H9 (cell line): ENCODE measurements around the gene FHIT. TPM values are rescaled to one million over a fixed set of nuclear protein-coding genes. Genes with fewer than 3 reads are reported as not detected.

Experiments used
- DNase-seq: peaks from one replicate; pipeline ENCODE4 v3.0.0-alpha.2; 2017
- H2AFZ ChIP-seq: one replicate; pipeline ENCODE4 v1.6.1; 2013; ENCODE audit warnings: mild to moderate bottlenecking, low read length, control low read depth, moderate library complexity
- H2AK5ac ChIP-seq: 2 replicates; pipeline ENCODE4 v1.6.1; 2013; ENCODE audit warnings: low read length, control low read depth, mixed read lengths; ENCODE audit not compliant: insufficient read length
- H2BK120ac ChIP-seq: one replicate; pipeline ENCODE4 v1.6.1; 2013; ENCODE audit warnings: low read depth, mild to moderate bottlenecking, low read length, control low read depth, inconsistent platforms; ENCODE audit not compliant: poor library complexity, severe bottlenecking
- H2BK12ac ChIP-seq: 2 replicates; pipeline ENCODE4 v1.6.1; 2013; ENCODE audit warnings: low read length, control low read depth, mixed read lengths, low read depth; ENCODE audit not compliant: insufficient read length
- H2BK15ac ChIP-seq: 2 replicates; pipeline ENCODE4 v1.6.1; 2013; ENCODE audit warnings: low read depth, low read length, control low read depth
- H2BK20ac ChIP-seq: one replicate; pipeline ENCODE4 v1.6.1; 2013; ENCODE audit warnings: low read depth, mild to moderate bottlenecking, low read length, control low read depth, inconsistent platforms; ENCODE audit not compliant: poor library complexity, severe bottlenecking
- H2BK5ac ChIP-seq: 2 replicates; pipeline ENCODE4 v1.6.1; 2013; ENCODE audit warnings: low read length, control low read depth, mixed read lengths; ENCODE audit not compliant: insufficient read length
- H3K14ac ChIP-seq: 2 replicates; pipeline ENCODE4 v1.6.1; 2013; ENCODE audit warnings: low read length, control low read depth; ENCODE audit not compliant: insufficient read depth
- H3K18ac ChIP-seq: 2 replicates; pipeline ENCODE4 v1.6.1; 2013; ENCODE audit warnings: low read depth, mild to moderate bottlenecking, mixed read lengths, low read length, control low read depth; ENCODE audit not compliant: insufficient read length
- H3K23ac ChIP-seq: 2 replicates; pipeline ENCODE4 v1.6.1; 2013; ENCODE audit warnings: low read length, control low read depth, mixed read lengths, low read depth; ENCODE audit not compliant: insufficient read length
- H3K23me2 ChIP-seq: 2 replicates; pipeline ENCODE4 v1.6.1; 2013; ENCODE audit warnings: low read depth, mild to moderate bottlenecking, mixed read lengths, low read length, control low read depth; ENCODE audit not compliant: insufficient read length, poor library complexity, severe bottlenecking
- H3K27ac ChIP-seq: 2 replicates; pipeline ENCODE4 v1.5.1; 2013; ENCODE audit warnings: low read length, control low read depth, mixed read lengths, low read depth; ENCODE audit not compliant: insufficient read length
- H3K27me3 ChIP-seq: 2 replicates; pipeline ENCODE4 v1.6.1; 2013; ENCODE audit warnings: low read length, control low read depth, inconsistent platforms; ENCODE audit not compliant: insufficient read depth
- H3K4ac ChIP-seq: 2 replicates; pipeline ENCODE4 v1.6.1; 2013; ENCODE audit warnings: low read depth, mild to moderate bottlenecking, control low read depth, inconsistent platforms, low read length, moderate library complexity
- H3K4me1 ChIP-seq: 2 replicates; pipeline ENCODE4 v1.6.1; 2013; ENCODE audit warnings: low read length, control low read depth, inconsistent platforms; ENCODE audit not compliant: insufficient read depth
- H3K4me2 ChIP-seq: 2 replicates; pipeline ENCODE4 v1.6.1; 2013; ENCODE audit warnings: low read length, control low read depth, mixed read lengths; ENCODE audit not compliant: insufficient read length, insufficient read depth
- H3K56ac ChIP-seq: 2 replicates; pipeline ENCODE4 v1.6.1; 2013; ENCODE audit warnings: low read depth, mild to moderate bottlenecking, mixed read lengths, low read length, control low read depth; ENCODE audit not compliant: insufficient read length
- H3K79me1 ChIP-seq: 2 replicates; pipeline ENCODE4 v1.6.1; 2013; ENCODE audit warnings: low read depth, mild to moderate bottlenecking, moderate library complexity, low read length, control low read depth, inconsistent platforms; ENCODE audit not compliant: insufficient read depth, poor library complexity, severe bottlenecking
- H3K79me2 ChIP-seq: 2 replicates; pipeline ENCODE4 v1.6.1; 2013; ENCODE audit warnings: low read length, control low read depth, inconsistent platforms; ENCODE audit not compliant: insufficient read depth
- H3K9ac ChIP-seq: 2 replicates; pipeline ENCODE4 v1.6.1; 2013; ENCODE audit warnings: low read length, control low read depth, mixed read lengths; ENCODE audit not compliant: insufficient read length; ENCODE audit errors: extremely low read depth
- H3K9me3 ChIP-seq: one replicate; pipeline ENCODE4 v1.6.1; 2013; ENCODE audit warnings: low read depth, low read length, inconsistent platforms; ENCODE audit not compliant: control insufficient read depth
- H3T11ph ChIP-seq: one replicate; pipeline ENCODE4 v1.6.1; 2013; ENCODE audit warnings: mild to moderate bottlenecking, low read length, control low read depth, inconsistent platforms
- H4K20me1 ChIP-seq: one replicate; pipeline ENCODE4 v1.6.1; 2013; ENCODE audit not compliant: control insufficient read depth, insufficient read length, insufficient read depth
- H4K5ac ChIP-seq: 2 replicates; pipeline ENCODE4 v1.6.1; 2013; ENCODE audit warnings: low read depth, mild to moderate bottlenecking, mixed read lengths, low read length, control low read depth; ENCODE audit not compliant: insufficient read length
- H4K8ac ChIP-seq: replicated peaks from 2 replicates; pipeline ENCODE4 v1.6.1; 2013; ENCODE audit warnings: low read length, control low read depth, mixed read lengths, low read depth; ENCODE audit not compliant: insufficient read length
- H4K91ac ChIP-seq: 2 replicates; pipeline ENCODE4 v1.6.1; 2013; ENCODE audit warnings: low read depth, mild to moderate bottlenecking, moderate library complexity, mixed read lengths, low read length, control low read depth; ENCODE audit not compliant: insufficient read length
- H3K27ac Mint-ChIP-seq, 3 experiments: 2 replicates in 2 of 3; 3 replicates in 1 of 3; pipeline ENCODE4 v1.8.0; 2020 to 2021; ENCODE audit warnings: mixed read lengths in 3 of 3, mild to moderate bottlenecking in 1 of 3, moderate library complexity in 1 of 3
- H3K27me3 Mint-ChIP-seq: 2 replicates; pipeline ENCODE4 v1.8.0; 2021; ENCODE audit warnings: low read depth, mild to moderate bottlenecking, moderate library complexity, mixed read lengths
- H3K36me3 Mint-ChIP-seq, 3 experiments: 2 replicates in 2 of 3; 3 replicates in 1 of 3; pipeline ENCODE4 v1.8.0; 2020 to 2021; ENCODE audit warnings: low read depth in 3 of 3, mixed read lengths in 3 of 3; ENCODE audit not compliant: insufficient read depth in 1 of 3
- H3K4me1 Mint-ChIP-seq, 2 experiments: 2 replicates each; pipeline ENCODE4 v1.8.0; 2020; ENCODE audit warnings: mixed read lengths in 2 of 2
- H3K4me3 Mint-ChIP-seq, 2 experiments: 2 replicates in 1 of 2; 3 replicates in 1 of 2; pipeline ENCODE4 v1.8.0; 2020 to 2021; ENCODE audit warnings: mild to moderate bottlenecking in 2 of 2, mixed read lengths in 2 of 2, moderate library complexity in 1 of 2
- H3K9me3 Mint-ChIP-seq, 2 experiments: 2 replicates in 1 of 2; 3 replicates in 1 of 2; pipeline ENCODE4 v1.8.0; 2020; ENCODE audit warnings: mild to moderate bottlenecking in 2 of 2, mixed read lengths in 2 of 2, moderate library complexity in 1 of 2
- WGBS: extraction: QIAGEN DNeasy Blood & Tissue Kit; methylation state at CpG from one replicate; pipeline ENCODE4 v1.1.7; 2013; ENCODE audit warnings: missing lambda C conversion rate, low lambda C conversion rate, mixed read lengths; ENCODE audit not compliant: insufficient read length; ENCODE audit errors: extremely low coverage; 5-methylcytosine and 5-hydroxymethylcytosine counted together
- total RNA-seq: library from RNA; stranded (reverse); gene quantifications from 2 replicates; pipeline ENCODE4 v1.2.1, GENCODE V29; 2021
- TF ChIP-seq, protein P1 (sequence below): fragments of 200-600 bp; sonication (generic); conservative IDR thresholded peaks from 3 replicates; pipeline ENCODE4 v1.8.0; 2021; ENCODE audit warnings: antibody characterized with exemption, mild to moderate bottlenecking

Gene FHIT
- total RNA-seq, 1 experiment from 2014 or later = 3.0 TPM

DNA sequence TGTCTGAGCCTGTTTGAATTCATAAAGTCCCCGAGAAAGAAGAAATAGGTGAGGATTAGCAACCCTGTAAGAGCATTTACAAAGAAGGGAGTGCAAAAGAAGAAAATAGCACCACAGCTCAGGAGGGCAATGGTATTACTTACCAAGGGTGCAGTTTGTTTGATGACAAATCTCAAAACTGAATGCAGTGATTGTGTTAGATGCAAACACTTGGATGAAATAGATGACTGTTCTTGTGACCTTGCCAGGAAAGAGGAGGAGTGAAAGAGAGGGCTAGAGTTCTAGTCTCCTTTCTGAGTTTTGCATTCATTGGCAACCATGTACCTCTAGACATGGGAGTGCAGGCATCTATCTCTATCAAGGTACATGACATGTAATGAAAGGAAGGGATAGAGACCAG, 1170.6 kb downstream of the FHIT start:
- no peak overlapping the region for H3K14ac ChIP-seq
- H3T11ph ChIP-seq = no peak overlapping the region
- H3K4me1 Mint-ChIP-seq = peaks cover 8 to 11% of the 10 kb centered on the region in 2 experiments
- no peak overlapping the region for H3K4me2 ChIP-seq
- H3K56ac ChIP-seq = no peak overlapping the region
- H2BK20ac ChIP-seq = no peak overlapping the region
- H3K79me1 ChIP-seq = no peaks in the 10 kb centered on the region
- no peaks in the 10 kb centered on the region for H3K23me2 ChIP-seq
- peak overlapping the region in 1 of 3 experiments; percentile 11; a peak in 2 of 7 replicates for H3K27ac Mint-ChIP-seq
- no peaks in the 10 kb centered on the region for H3K27me3 ChIP-seq
- TF ChIP-seq, protein P1, sequence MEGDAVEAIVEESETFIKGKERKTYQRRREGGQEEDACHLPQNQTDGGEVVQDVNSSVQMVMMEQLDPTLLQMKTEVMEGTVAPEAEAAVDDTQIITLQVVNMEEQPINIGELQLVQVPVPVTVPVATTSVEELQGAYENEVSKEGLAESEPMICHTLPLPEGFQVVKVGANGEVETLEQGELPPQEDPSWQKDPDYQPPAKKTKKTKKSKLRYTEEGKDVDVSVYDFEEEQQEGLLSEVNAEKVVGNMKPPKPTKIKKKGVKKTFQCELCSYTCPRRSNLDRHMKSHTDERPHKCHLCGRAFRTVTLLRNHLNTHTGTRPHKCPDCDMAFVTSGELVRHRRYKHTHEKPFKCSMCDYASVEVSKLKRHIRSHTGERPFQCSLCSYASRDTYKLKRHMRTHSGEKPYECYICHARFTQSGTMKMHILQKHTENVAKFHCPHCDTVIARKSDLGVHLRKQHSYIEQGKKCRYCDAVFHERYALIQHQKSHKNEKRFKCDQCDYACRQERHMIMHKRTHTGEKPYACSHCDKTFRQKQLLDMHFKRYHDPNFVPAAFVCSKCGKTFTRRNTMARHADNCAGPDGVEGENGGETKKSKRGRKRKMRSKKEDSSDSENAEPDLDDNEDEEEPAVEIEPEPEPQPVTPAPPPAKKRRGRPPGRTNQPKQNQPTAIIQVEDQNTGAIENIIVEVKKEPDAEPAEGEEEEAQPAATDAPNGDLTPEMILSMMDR = no peak
- H3K79me2 ChIP-seq = no peaks in the 10 kb centered on the region
- no peak overlapping the region for H4K91ac ChIP-seq
- H2AK5ac ChIP-seq = no peak overlapping the region
- no peak overlapping the region for H2BK120ac ChIP-seq
- WGBS = no CpG with 5 or more reads among the region's 1 CpG
- peaks cover under 1 to 4% of the 10 kb centered on the region in 2 experiments; a peak in 3 of 5 replicates for H3K9me3 Mint-ChIP-seq
- no peak overlapping the region for H2BK12ac ChIP-seq
- H3K4me3 Mint-ChIP-seq = no peak overlapping the region
- no peak overlapping the region for H3K9ac ChIP-seq
- H3K18ac ChIP-seq = no peak overlapping the region
- no peak overlapping the region for H3K4ac ChIP-seq
- H4K20me1 ChIP-seq = no peaks in the 10 kb centered on the region
- H4K8ac ChIP-seq = no peak overlapping the region
- no peak overlapping the region for H2BK5ac ChIP-seq
- H3K4me1 ChIP-seq = 0 out of 2 replicates have a peak, but pooled peaks cover 2% of the 10 kb centered on the region
- no peak overlapping the region for H4K5ac ChIP-seq
- no peaks in the 10 kb centered on the region for H3K27me3 Mint-ChIP-seq
- H2AFZ ChIP-seq = no peak overlapping the region
- H3K23ac ChIP-seq = no peak overlapping the region
- DNase-seq = no peak
- H3K36me3 Mint-ChIP-seq = peaks cover 0 to 1% (median 0%) of the 10 kb centered on the region in 3 experiments; a peak in 1 of 7 replicates
- H3K9me3 ChIP-seq = no peaks in the 10 kb centered on the region
- no peak overlapping the region for H2BK15ac ChIP-seq
- no peak overlapping the region for H3K27ac ChIP-seq
